Brain microvascular endothelial cell (primary cell): ENCODE results near the gene CCDC170.

ENCODE experiments used
- DNase-seq: peaks from one replicate; pipeline ENCODE4 v3.0.0-alpha.2; 2020
- H3K27ac ChIP-seq: fragments of 250-450 bp; sonication (Bioruptor Pico); 2 replicates; pipeline ENCODE4 v1.5.1; 2020; ENCODE audit warnings: mild to moderate bottlenecking, moderate library complexity
- H3K27me3 ChIP-seq: fragments of 250-450 bp; sonication (Bioruptor Pico); replicated peaks from 2 replicates; pipeline ENCODE4 v1.5.1; 2020; ENCODE audit warnings: mild to moderate bottlenecking
- H3K36me3 ChIP-seq: fragments of 250-450 bp; sonication (Bioruptor Pico); replicated peaks from 2 replicates; pipeline ENCODE4 v1.5.1; 2020; ENCODE audit warnings: mild to moderate bottlenecking
- H3K4me3 ChIP-seq: 2 replicates; pipeline ENCODE4 v1.5.1; 2011; ENCODE audit warnings: low read depth, mild to moderate bottlenecking, control low read depth, low read length, moderate library complexity
- CTCF ChIP-seq: IDR thresholded peaks from 2 replicates; pipeline ENCODE4 v1.5.1; 2011; ENCODE audit warnings: low read depth, mild to moderate bottlenecking, moderate library complexity, low read length, control low read depth, inconsistent platforms; ENCODE audit errors: missing control alignments
- in situ Hi-C: cut with HindIII; loops from 2 replicates; pipeline ENCODE4 v1.10.0; 2017; ENCODE audit warnings: low sequenced_read_pairs, low pct_ligation_motif_present

Gene CCDC170

GRCh38 chr6:151524059-151524458 lies 30.2 kb downstream of the CCDC170 start:
- no peaks in the 10 kb centered on the region for H3K27me3 ChIP-seq
- no peak overlapping the region for H3K27ac ChIP-seq
- TF ChIP-seq CTCF = no peak
- no peak overlapping the region for H3K4me3 ChIP-seq
- in situ Hi-C loops = no loop called here
- no peak for DNase-seq
- no peaks in the 10 kb centered on the region for H3K36me3 ChIP-seq

- DNase-seq = peak; percentile 40
- Histone ChIP-seq H3K27ac (no peak overlapping the region), H3K4me3 (no peak overlapping the region), H3K36me3 (no peaks in the 10 kb centered on the region), H3K27me3 (no peaks in the 10 kb centered on the region)
- TF ChIP-seq CTCF = no peak
- in situ Hi-C loops = no loop called here
Measured at GRCh38 chr6:151534576-151534975, 40.8 kb downstream of the CCDC170 start.

- DNase-seq = no peak
- H3K36me3 ChIP-seq = no peaks in the 10 kb centered on the region
- no peak overlapping the region for H3K4me3 ChIP-seq
- in situ Hi-C loops = no loop called here
- no peak for TF ChIP-seq CTCF
- no peak overlapping the region for H3K27ac ChIP-seq
- H3K27me3 ChIP-seq = no peaks in the 10 kb centered on the region
Measured at GRCh38 chr6:151535476-151536187, 41.8 kb downstream of the CCDC170 start.

- Histone ChIP-seq H3K27me3 (no peaks in the 10 kb centered on the region), H3K27ac (no peak overlapping the region), H3K4me3 (no peak overlapping the region), H3K36me3 (no peaks in the 10 kb centered on the region)
- DNase-seq = no peak
- no peak for TF ChIP-seq CTCF
- in situ Hi-C loops = no loop called here
Measured at GRCh38 chr6:151536188-151536479, 42.3 kb downstream of the CCDC170 start.

GRCh38 chr6:151537556-151537955 lies 43.7 kb downstream of the CCDC170 start:
- Histone ChIP-seq H3K4me3 (no peak overlapping the region), H3K36me3 (no peaks in the 10 kb centered on the region), H3K27ac (no peak overlapping the region), H3K27me3 (no peaks in the 10 kb centered on the region)
- no peak for DNase-seq
- in situ Hi-C loops = no loop called here
- no peak for TF ChIP-seq CTCF

- no peak overlapping the region for H3K27ac ChIP-seq
- H3K4me3 ChIP-seq = no peak overlapping the region
- in situ Hi-C loops = no loop called here
- H3K36me3 ChIP-seq = no peaks in the 10 kb centered on the region
- no peak for DNase-seq
- H3K27me3 ChIP-seq = no peaks in the 10 kb centered on the region
- no peak for TF ChIP-seq CTCF
Measured at GRCh38 chr6:151539506-151540268, 45.9 kb downstream of the CCDC170 start.
